K562 (cell line): ENCODE data around the gene WWC2. TPM values are rescaled to one million over a fixed set of nuclear protein-coding genes. Genes with fewer than 3 reads are reported as not detected.

Experiments used
- BRD4 ChIP-seq: fragments of 200-600 bp; sonication (generic); IDR thresholded peaks from 2 replicates; pipeline ENCODE4 v1.6.1; 2017; ENCODE audit warnings: inconsistent platforms
- EHMT2 ChIP-seq: fragments of 450-650 bp; IDR thresholded peaks from 2 replicates; pipeline ENCODE4 v1.6.1; 2018; ENCODE audit warnings: antibody characterized with exemption
- ELF2 ChIP-seq: fragments of 250-450 bp; sonication (Bioruptor Pico); IDR thresholded peaks from 2 replicates; pipeline ENCODE4 v1.5.0; 2021; ENCODE audit warnings: mild to moderate bottlenecking
- ESRRA ChIP-seq: fragments of 450-650 bp; IDR thresholded peaks from 2 replicates; pipeline ENCODE4 v1.6.1; 2014; ENCODE audit warnings: low read depth, mild to moderate bottlenecking, moderate library complexity, borderline replicate concordance
- GABPB2 ChIP-seq: fragments of 250-450 bp; sonication (Bioruptor Pico); conservative IDR thresholded peaks from 2 replicates; pipeline ENCODE4 v1.5.1; 2021; ENCODE audit warnings: mild to moderate bottlenecking
- HNRNPLL ChIP-seq: fragments of 200-400 bp; formaldehyde crosslinking; IDR thresholded peaks from 2 replicates; pipeline ENCODE4 v1.6.1; 2017; ENCODE audit warnings: low read length, low read depth, mild to moderate bottlenecking; ENCODE audit not compliant: poor library complexity, severe bottlenecking
- MAFK ChIP-seq: IDR thresholded peaks from 2 replicates; pipeline ENCODE4 v1.6.1; 2011; ENCODE audit warnings: low read length, improper control_type of control experiment
- NCOR1 ChIP-seq: fragments of 450-650 bp; IDR thresholded peaks from 2 replicates; pipeline ENCODE4 v1.6.1; 2016; ENCODE audit warnings: mild to moderate bottlenecking, moderate library complexity
- PHTF2 ChIP-seq: fragments of 250-450 bp; sonication (Bioruptor Pico); IDR thresholded peaks from 2 replicates; pipeline ENCODE4 v1.5.0; 2021; ENCODE audit warnings: mild to moderate bottlenecking
- SNRNP70 ChIP-seq: fragments of 200-400 bp; formaldehyde crosslinking; optimal IDR thresholded peaks from 2 replicates; pipeline ENCODE3; 2017; ENCODE audit warnings: low read depth, low read length
- THAP12 ChIP-seq: fragments of 250-450 bp; sonication (Bioruptor Pico); IDR thresholded peaks from 2 replicates; pipeline ENCODE4 v1.9.0; 2021; ENCODE audit warnings: mild to moderate bottlenecking, inconsistent platforms
- XRCC4 ChIP-seq: IDR thresholded peaks from one replicate; pipeline ENCODE4 v1.6.1; 2011; ENCODE audit not compliant: insufficient read depth, insufficient read length; ENCODE audit errors: extremely low read depth
- ZBTB43 ChIP-seq: sonication (generic); formaldehyde crosslinking; IDR thresholded peaks from 2 replicates; pipeline ENCODE4 v1.8.0; 2023; ENCODE audit warnings: mild to moderate bottlenecking, missing genetic modification reagents
- ZKSCAN3 ChIP-seq: fragments of 250-450 bp; sonication (Bioruptor Pico); IDR thresholded peaks from 2 replicates; pipeline ENCODE4 v1.4.0; 2020
- ZNF134 ChIP-seq: fragments of 250-450 bp; sonication (Bioruptor Pico); conservative IDR thresholded peaks from 2 replicates; pipeline ENCODE4 v1.4.0; 2020
- ZNF224 ChIP-seq: sonication (generic); formaldehyde crosslinking; IDR thresholded peaks from 2 replicates; pipeline ENCODE4 v1.8.0; 2022; ENCODE audit warnings: mild to moderate bottlenecking, missing genetic modification reagents
- ZNF583 ChIP-seq: fragments of 250-450 bp; sonication (Bioruptor Pico); IDR thresholded peaks from 2 replicates; pipeline ENCODE4 v1.4.0; 2020
- polyA plus RNA-seq, 8 experiments: library from polyadenylated mRNA; depleted of rRNA in 4 of 8; stranded (reverse) in 5 of 8; unstranded in 3 of 8; fragments of >200 nt; fragmentation: Nextera tagmentation in 2 of 8; fragmentation: Illumina TruSeq in 1 of 8; extraction: Ambion mirVana in 2 of 8; extraction: Trizol in 1 of 8; gene quantifications; 2 replicates each; pipeline versions ENCODE4 v1.2.1 to v1.2.3, GENCODE V29; 2011 to 2014; ENCODE audit warnings: inconsistent platforms in 1 of 8, missing spikeins in 1 of 8
- total RNA-seq, 7 experiments: library from RNA; depleted of rRNA in 6 of 7; stranded (reverse); fragments of >200 nt in 6 of 7; fragmentation: Illumina TruSeq in 2 of 7; extraction: Trizol in 2 of 7; gene quantifications; 2 replicates each; pipeline versions ENCODE4 v1.2.1 to v1.2.3, GENCODE V29; 2011 to 2021; ENCODE audit warnings: low replicate concordance in 1 of 7
- TF ChIP-seq, protein P1 (sequence below): fragments of 250-450 bp; sonication (Bioruptor Pico); IDR thresholded peaks from 2 replicates; pipeline ENCODE4 v1.4.0; 2020; ENCODE audit warnings: mild to moderate bottlenecking, moderate library complexity
- TF ChIP-seq, protein P2 (sequence below): fragments of 250-450 bp; sonication (Bioruptor Pico); IDR thresholded peaks from 2 replicates; pipeline ENCODE4 v1.5.0; 2021; ENCODE audit warnings: mild to moderate bottlenecking, moderate library complexity

The WWC2 gene
- total and polyA plus RNA-seq, 9 of the 15 experiments (the other 6 are each of a cell fraction or from before 2014, with no cell fraction given) = 3.7 to 39.4 (median 19.6) TPM

DNA sequence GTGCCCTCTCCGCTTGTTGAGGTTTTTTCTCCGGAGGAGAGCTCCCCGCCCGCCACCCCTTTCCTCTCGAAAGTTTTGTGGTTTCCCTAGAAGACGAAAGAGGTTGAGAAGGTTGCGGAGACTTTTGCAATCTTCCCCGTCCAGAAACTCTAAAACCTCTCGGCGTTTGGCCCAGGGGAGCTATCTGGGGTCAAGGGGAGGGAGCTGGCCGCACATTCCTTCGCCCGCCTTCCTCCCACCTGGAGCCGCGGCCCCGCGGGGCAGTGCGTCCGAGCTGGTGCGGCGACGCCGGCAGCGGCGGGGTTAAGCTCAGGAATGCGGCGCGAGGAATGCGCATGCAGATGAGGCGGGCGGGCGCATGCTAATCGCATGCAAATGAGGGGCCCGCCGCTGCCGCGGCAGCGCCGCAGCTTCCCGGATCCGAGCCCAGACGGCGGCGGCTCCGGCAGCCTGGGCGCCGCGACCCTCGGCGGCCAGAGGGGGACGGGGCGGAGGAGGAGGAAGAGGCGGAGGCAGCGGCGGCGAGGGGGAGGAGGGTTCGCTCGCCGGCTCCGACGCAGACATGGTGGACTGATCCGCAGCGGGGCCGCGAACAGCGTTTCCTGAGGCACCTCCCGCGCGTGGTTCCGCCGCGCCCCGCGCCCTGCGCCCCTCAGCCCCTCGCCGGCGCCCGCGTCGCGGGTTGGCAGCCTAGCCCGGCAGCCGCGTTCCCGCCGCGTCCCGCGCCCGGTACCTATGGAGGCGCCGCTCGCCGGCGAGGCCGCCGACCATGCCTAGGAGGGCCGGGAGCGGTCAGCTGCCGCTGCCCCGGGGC is at the start of gene WWC2 (continued):
- TF ChIP-seq THAP12 (CRISPR knock-in tag) (no peak), BRD4 (no peak), ZBTB43 (no peak), ESRRA (peak; percentile 63; the same call in 1 of the 2 replicates), ZNF583 (CRISPR knock-in tag) (no peak), HNRNPLL (peak; percentile 88), ZNF134 (no peak), XRCC4 (no peak), GABPB2 (CRISPR knock-in tag) (no peak), ZNF224 (CRISPR knock-in tag) (no peak), NCOR1 (peak; percentile 48; the same call in 1 of the 2 replicates), EHMT2 (no peak), SNRNP70 (no peak), ZKSCAN3 (no peak), PHTF2 (CRISPR knock-in tag) (no peak), ELF2 (CRISPR knock-in tag) (no peak), MAFK (no peak)
- TF ChIP-seq, protein P1, sequence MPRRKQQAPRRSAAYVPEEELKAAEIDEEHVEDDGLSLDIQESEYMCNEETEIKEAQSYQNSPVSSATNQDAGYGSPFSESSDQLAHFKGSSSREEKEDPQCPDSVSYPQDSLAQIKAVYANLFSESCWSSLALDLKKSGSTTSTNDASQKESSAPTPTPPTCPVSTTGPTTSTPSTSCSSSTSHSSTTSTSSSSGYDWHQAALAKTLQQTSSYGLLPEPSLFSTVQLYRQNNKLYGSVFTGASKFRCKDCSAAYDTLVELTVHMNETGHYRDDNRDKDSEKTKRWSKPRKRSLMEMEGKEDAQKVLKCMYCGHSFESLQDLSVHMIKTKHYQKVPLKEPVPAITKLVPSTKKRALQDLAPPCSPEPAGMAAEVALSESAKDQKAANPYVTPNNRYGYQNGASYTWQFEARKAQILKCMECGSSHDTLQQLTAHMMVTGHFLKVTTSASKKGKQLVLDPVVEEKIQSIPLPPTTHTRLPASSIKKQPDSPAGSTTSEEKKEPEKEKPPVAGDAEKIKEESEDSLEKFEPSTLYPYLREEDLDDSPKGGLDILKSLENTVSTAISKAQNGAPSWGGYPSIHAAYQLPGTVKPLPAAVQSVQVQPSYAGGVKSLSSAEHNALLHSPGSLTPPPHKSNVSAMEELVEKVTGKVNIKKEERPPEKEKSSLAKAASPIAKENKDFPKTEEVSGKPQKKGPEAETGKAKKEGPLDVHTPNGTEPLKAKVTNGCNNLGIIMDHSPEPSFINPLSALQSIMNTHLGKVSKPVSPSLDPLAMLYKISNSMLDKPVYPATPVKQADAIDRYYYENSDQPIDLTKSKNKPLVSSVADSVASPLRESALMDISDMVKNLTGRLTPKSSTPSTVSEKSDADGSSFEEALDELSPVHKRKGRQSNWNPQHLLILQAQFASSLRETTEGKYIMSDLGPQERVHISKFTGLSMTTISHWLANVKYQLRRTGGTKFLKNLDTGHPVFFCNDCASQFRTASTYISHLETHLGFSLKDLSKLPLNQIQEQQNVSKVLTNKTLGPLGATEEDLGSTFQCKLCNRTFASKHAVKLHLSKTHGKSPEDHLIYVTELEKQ = no peak
- TF ChIP-seq, protein P2, sequence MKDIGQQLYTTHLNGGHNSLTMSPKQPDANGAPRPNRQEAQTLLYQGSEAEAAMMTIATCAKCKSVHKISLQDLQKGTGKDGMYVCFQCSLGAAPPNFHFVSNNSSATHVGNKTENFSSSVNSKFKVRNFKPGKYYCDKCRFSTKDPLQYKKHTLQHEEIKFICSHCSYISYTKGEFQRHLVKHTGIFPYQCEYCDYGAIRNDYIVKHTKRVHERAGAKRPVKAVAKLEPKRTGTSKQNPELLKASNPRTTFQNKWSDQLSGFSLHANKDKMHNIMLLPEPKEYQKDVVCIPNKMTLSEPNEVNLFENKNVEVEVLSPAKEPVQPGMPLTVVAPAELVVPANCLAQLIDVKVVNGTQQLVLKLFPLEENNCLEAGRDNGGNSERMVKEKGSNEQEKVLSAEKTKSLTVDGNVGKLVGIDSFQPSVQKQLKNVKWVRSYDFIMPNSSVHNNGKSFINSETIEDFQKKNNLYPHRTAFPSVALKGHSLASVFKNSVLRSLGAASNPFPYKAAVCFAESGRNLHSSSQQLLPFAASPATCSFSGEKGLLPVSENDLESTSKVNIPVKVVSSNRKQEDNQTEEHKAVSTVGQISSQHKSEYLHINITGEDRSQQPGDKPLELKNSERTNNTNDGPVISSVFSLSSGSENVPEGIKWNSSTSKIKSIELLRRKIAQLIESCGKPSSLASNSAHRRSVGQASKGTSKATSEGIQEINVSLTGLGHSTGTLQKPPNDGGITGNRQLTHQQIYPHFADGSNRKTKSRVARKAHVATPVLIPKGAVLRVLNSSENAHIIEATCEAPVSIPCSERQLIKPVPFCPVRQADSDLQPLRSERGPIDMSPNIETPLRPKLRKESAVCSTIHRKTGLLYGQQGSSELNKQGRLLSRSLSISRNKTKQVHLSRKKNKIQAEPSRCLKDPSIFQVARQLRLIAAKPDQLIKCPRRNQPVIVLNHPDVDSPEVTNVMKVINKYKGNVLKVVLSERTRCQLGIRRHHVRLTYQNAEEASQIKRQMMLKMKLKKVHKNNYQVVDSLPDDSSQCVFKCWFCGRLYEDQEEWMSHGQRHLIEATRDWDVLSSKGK (CRISPR knock-in tag) = no peak
